Heart right ventricle (tissue), 16 donors: ENCODE results near the gene LYPD5. TPM values are rescaled to one million over a fixed set of nuclear protein-coding genes. Genes with fewer than 3 reads are reported as not detected.

Experiments
- ATAC-seq, 8 donors: fragments of 200-7000 bp; cut with Tn5 transposase; one replicate each; pipeline ENCODE4 v1.9.1; 2020; ENCODE audit warnings: mild to moderate bottlenecking in 8 of 8, moderate library complexity in 8 of 8, moderate number of reproducible peaks in 1 of 8
- DNase-seq, 2 donors: peaks; one replicate each; pipeline ENCODE4 v3.0.0-alpha.2; 2020
- H3K27ac ChIP-seq, 10 donors: fragments of 200-600 bp; sonication (generic) in 2 of 10; one replicate each; pipeline versions ENCODE4 v1.5.0 to v1.8.0; 2020 to 2022; ENCODE audit warnings: mild to moderate bottlenecking in 3 of 10
- H3K27me3 ChIP-seq, 7 donors: fragments of 200-600 bp; one replicate each; pipeline ENCODE4 v1.8.0; 2021 to 2022; ENCODE audit warnings: mild to moderate bottlenecking in 2 of 7
- H3K36me3 ChIP-seq, 9 donors: fragments of 200-600 bp; sonication (generic) in 1 of 9; one replicate each; pipeline versions ENCODE4 v1.5.0 to v1.8.0; 2020 to 2022; ENCODE audit warnings: mild to moderate bottlenecking in 2 of 9
- H3K4me1 ChIP-seq, 9 donors: fragments of 200-600 bp; sonication (generic) in 1 of 9; one replicate each; pipeline versions ENCODE4 v1.5.0 to v1.8.0; 2020 to 2022; ENCODE audit warnings: mild to moderate bottlenecking in 4 of 9
- H3K4me3 ChIP-seq, 10 donors: fragments of 200-600 bp; sonication (generic) in 2 of 10; one replicate each; pipeline versions ENCODE4 v1.5.0 to v1.8.0; 2020 to 2022; ENCODE audit warnings: mild to moderate bottlenecking in 7 of 10, moderate library complexity in 2 of 10
- H3K9me3 ChIP-seq, 11 donors: fragments of 200-600 bp in 10 of 11; sonication (generic) in 2 of 11; one replicate each; pipeline versions ENCODE4 v1.5.0 to v1.8.0; 2013 to 2022; ENCODE audit warnings: mild to moderate bottlenecking in 2 of 11, control low read depth in 1 of 11, moderate library complexity in 1 of 11
- CTCF ChIP-seq, 9 donors: fragments of 200-600 bp; sonication (generic) in 2 of 9; IDR thresholded peaks; one replicate each; pipeline versions ENCODE4 v1.5.0 to v1.8.0; 2021 to 2022; ENCODE audit warnings: antibody characterized with exemption in 9 of 9, mild to moderate bottlenecking in 5 of 9, moderate library complexity in 1 of 9
- WGBS, 2 donors: extraction: QIAGEN DNeasy Blood & Tissue Kit; methylation state at CpG; one replicate each; pipeline ENCODE4 v1.1.7; 2013; ENCODE audit warnings: inconsistent platforms in 1 of 2; 5-methylcytosine and 5-hydroxymethylcytosine counted together
- intact Hi-C, 10 donors: fragments of 100-400 bp; cut with DNase I; formaldehyde crosslinking; loops; one replicate each; pipeline versions ENCODE4 v1.11.1 to v1.14.2; 2022
- polyA plus RNA-seq, 2 donors: library from polyadenylated mRNA; stranded (reverse); fragments of 200-250 nt; gene quantifications; one replicate each; pipeline ENCODE4 v1.2.3, GENCODE V29; 2013
- total RNA-seq, 10 donors: library from RNA; stranded (reverse); fragmentation: NEBNext Ultra II Directional in 3 of 10; extraction: Animal tissue kit (Norgen Biotek cat#: 25700) in 3 of 10; gene quantifications; one replicate each; pipeline versions ENCODE4 v1.2.1 to v1.2.4, GENCODE V29; 2021 to 2023
- donor health status: Arrhythmogenic right ventricular cardiomyopathy.
- donor health status: ischemic (EF 13 %, LVEDD 7.1; RV severe dilation, severe dysfunction).
- donor health status: healthy with polysubstance abuse.
- donor health status: DM: no; HTN: yes; CAD: no.
- donor health status: DM: no; HTN: no; CAD: no.
- donor health status: ischemic (EF 25% LVEDD 6.9; RV normal size, moderate dysfunction).
- donor health status: ischemic (EF 25% LVEDD 5.7; RV mildly dilated, moderate dysfunction).
- donor health status: healthy.
- donor health status: DM: yes; HTN: yes; CAD: no.
- donor health status: Ischemic cardiomyopathy.
- donor health status: ischemic (EF 35%, LVEDD 5.7; RV mildly dilated, moderate dysfunction).
- donor health status: nonischemic (EF 11% LVEDD 7.7; RV severe dilation, severe dysfunction).
- donor health status: DM: yes; HTN: yes; CAD: no.
- donor health status: PGD.
- donor health status: ischemic (EF 29% LVEDD 5.4; RV normal size, mild dysfunction).
- donor health status: nonischemic (EF 23%, LVEDD 6.1; RV moderate dilation, normal function).

The LYPD5 gene
- total and polyA plus RNA-seq, 12 donors = 0.24 to 5.3 (median 0.90) TPM

- Histone ChIP-seq H3K4me3 (no peak overlapping the region), H3K36me3 (peaks cover 0 to 55% (median 37%) of the 10 kb centered on the region in 9 donors), H3K27me3 (no peaks in the 10 kb centered on the region), H3K9me3 (no peaks in the 10 kb centered on the region), H3K27ac (no peak overlapping the region), H3K4me1 (peaks cover 0 to 43% (median 22%) of the 10 kb centered on the region in 9 donors)
- no peak for TF ChIP-seq CTCF (IDR thresholded peaks at IDR 0.05)
- intact Hi-C loops = no loop called here
- ATAC-seq (no peak), DNase-seq (no peak)
- 91 to 99% methylated on average over 4 of the region's 4 CpGs for WGBS, 2 donors
These were observed 50.6 kb downstream of the LYPD5 start for GRCh38 chr19:43751466-43752220.

- intact Hi-C loops = loop anchor here in 2 of 10 donors (5.0 kb wide), 1 partner anchor 32 kb away; the partner anchor contains the start of gene KCNN4 (in 2 of the 2)
- H3K27me3 ChIP-seq = no peaks in the 10 kb centered on the region
- H3K27ac ChIP-seq = no peak overlapping the region
- H3K36me3 ChIP-seq = peaks cover 0 to 72% (median 38%) of the 10 kb centered on the region in 9 donors
- ATAC-seq (no peak), DNase-seq (no peak)
- 97 to 100% methylated on average over 1 of the region's 1 CpG for WGBS, 2 donors
- H3K4me3 ChIP-seq = no peak overlapping the region
- TF ChIP-seq CTCF (IDR thresholded peaks at IDR 0.05) = no peak
- H3K9me3 ChIP-seq = no peaks in the 10 kb centered on the region
- peaks cover 0 to 37% (median 14%) of the 10 kb centered on the region in 9 donors for H3K4me1 ChIP-seq
These were observed 52.3 kb downstream of the LYPD5 start for GRCh38 chr19:43749898-43750297.

DNA sequence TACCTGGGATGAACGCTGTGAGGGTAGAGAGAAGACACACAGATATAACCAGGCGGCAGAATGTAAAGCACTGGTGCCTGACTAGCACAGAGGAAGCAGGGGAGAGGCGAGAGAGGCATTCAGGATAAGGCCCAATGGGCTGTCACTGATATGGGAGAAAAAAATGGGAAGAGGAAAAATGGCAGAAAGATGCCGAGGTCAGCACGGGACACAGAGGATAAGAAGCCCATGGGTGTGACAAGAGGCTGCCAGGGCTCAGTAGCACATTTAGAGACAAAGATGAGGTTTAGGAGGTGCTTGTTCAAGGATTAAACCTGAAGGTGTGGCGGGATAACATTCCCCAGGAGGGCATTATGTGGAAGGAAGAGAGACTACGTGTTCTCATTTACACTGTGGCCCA, 53.1 kb downstream of the LYPD5 start:
- no peaks in the 10 kb centered on the region for H3K9me3 ChIP-seq
- peaks cover 0 to 44% (median 16%) of the 10 kb centered on the region in 9 donors for H3K4me1 ChIP-seq
- no peak overlapping the region for H3K27ac ChIP-seq
- intact Hi-C loops = loop anchor here in 2 of 10 donors (5.0 kb wide), 1 partner anchor 33 kb away; the partner anchor contains the start of gene KCNN4 (in 2 of the 2)
- no peak overlapping the region for H3K4me3 ChIP-seq
- H3K27me3 ChIP-seq = no peaks in the 10 kb centered on the region
- TF ChIP-seq CTCF (IDR thresholded peaks at IDR 0.05) = no peak
- DNase-seq (no peak), ATAC-seq (no peak)
- H3K36me3 ChIP-seq = peaks cover 0 to 80% (median 38%) of the 10 kb centered on the region in 9 donors
- 75 to 80% methylated on average over 7 of the region's 7 CpGs for WGBS, 2 donors

DNA sequence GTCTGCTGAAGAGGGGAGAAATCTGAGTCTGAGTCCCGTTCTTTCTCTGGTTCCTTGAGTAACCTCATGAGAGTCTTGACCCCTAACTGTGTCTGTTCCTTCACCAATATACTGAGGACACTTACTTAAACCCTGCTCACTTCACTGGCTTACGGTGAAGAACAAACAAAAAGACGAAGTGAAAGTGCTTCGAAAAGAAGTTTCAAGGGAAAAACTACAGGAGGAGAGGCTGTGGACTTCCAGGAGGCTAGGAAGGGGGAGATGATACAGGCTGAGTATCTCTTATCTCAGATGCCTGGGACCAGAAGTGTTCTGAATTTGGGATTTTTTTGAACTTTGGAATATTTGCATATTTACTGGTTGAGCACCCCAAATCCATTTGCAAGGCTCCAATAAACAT, 53.6 kb downstream of the LYPD5 start:
- DNase-seq (no peak), ATAC-seq (no peak)
- Histone ChIP-seq H3K4me3 (no peak overlapping the region), H3K36me3 (peaks cover 0 to 84% (median 38%) of the 10 kb centered on the region in 9 donors), H3K9me3 (no peaks in the 10 kb centered on the region), H3K4me1 (peaks cover 0 to 41% (median 11%) of the 10 kb centered on the region in 9 donors), H3K27me3 (no peaks in the 10 kb centered on the region), H3K27ac (no peak overlapping the region)
- no peak for TF ChIP-seq CTCF (IDR thresholded peaks at IDR 0.05)
- 88 to 93% methylated on average over 4 of the region's 4 CpGs for WGBS, 2 donors
- intact Hi-C loops = loop anchor here in 2 of 10 donors (5.0 kb wide), 1 partner anchor 34 kb away; the partner anchor contains the start of gene KCNN4 (in 2 of the 2)
